GM12874 (cell line): Measurements from ENCODE around the gene PRR13.

Source experiments
- CTCF ChIP-seq: IDR thresholded peaks from 2 replicates; pipeline ENCODE4 v1.5.1; 2011; ENCODE audit warnings: low read depth, mild to moderate bottlenecking, control low read depth, low read length, moderate library complexity; ENCODE audit not compliant: insufficient read depth

Gene PRR13

GRCh38 chr12:53431187-53431586 lies 10.3 kb upstream of the PRR13 start:
- no peak for TF ChIP-seq CTCF

- no peak for TF ChIP-seq CTCF
Measured at GRCh38 chr12:53443955-53444354, 2.4 kb downstream of the PRR13 start.

- no peak for TF ChIP-seq CTCF
Measured at GRCh38 chr12:53450936-53451335, 9.4 kb downstream of the PRR13 start.

GRCh38 chr12:53451661-53452158 lies 10.2 kb downstream of the PRR13 start, which contains the start of gene PCBP2:
Gene PCBP2 (plus strand): TSS chr12:53452102. CDS start chr12:53454801, 2,699 bp downstream.
- peak; percentile 88 for TF ChIP-seq CTCF

DNA sequence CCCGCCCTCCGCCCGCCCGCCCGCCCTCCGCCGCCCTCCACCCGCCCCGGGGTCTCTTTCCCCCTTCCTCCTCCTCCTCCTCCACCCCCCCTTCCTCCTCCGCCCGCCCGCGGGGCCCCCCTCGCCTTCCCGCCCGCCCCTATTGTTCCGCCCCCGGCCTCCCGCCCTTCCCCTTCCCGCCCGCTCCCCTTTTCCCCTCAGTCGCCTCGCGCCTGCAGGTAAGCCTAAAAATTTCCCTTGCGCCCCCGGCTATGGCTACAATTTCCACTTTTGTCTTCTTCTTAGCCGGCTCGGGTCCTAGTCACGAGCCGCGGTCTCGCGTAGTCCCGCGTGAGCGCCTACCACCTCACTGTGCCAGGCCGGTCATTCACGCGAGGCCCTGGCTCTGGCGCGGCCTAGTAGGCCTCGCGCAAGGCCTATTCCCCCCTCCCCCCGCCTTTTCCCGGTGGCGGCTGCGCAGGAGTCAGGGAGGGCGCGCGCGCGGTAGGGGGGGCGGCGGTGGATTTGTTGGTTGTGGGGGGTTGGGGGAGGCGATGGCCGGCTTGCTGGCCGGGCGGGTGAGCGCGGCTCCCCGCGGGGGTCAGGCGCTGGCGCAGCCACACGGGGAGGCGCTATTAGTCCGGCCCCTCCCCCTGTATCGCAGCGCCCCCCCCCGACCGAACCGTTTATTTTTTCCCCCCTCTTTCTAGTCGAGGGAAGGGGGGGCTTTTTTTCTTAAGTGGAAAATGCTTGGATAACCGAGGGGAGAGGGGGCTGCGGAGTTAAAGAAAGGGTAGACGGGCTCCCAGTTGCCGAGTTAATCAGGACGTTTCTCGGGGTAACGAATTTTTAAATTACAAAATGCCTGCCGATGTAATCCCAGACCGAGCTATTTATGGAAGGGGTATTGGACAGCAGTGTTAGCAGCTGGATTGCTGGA lies 10.9 kb downstream of the PRR13 start:
- TF ChIP-seq CTCF: peak; percentile 41

DNA sequence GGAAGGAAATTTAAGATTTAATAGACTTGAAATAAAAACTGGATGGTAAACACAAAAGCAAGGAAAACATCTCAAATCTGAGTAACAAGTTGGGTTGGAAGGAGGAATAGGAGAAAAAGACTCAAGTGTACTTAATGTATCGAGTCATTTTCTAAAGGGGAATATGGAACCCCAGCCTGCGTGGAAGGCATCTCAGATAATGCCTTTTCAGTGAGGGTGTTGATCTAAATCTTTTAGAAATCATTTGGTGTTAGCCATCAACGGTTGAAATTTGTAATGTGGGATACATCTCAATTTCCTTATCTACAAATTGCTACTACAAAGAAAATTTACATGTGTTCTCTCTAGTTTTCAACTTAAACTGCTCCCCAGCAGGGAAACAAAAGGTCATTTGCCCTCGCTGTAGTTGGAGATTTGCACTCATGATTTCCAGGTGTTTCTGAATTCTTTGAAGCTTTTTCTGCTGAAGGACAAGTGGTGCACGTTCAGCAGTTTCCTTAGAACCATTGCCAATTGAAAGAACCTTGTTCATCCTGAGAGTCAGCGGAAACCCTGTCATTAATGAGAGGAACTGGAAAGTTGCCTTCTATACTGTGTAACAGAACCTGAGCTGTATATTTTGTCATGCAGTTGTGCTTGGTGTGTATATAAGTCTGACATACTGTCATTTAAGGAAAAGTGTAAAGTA lies 12.6 kb downstream of the PRR13 start:
- no peak for TF ChIP-seq CTCF

GRCh38 chr12:53454707-53455106 lies 13.2 kb downstream of the PRR13 start:
- TF ChIP-seq CTCF: no peak
